Osteocyte (in vitro differentiated cells): ENCODE measurements around the gene GNAL. TPM values are rescaled to one million over a fixed set of nuclear protein-coding genes. Genes with fewer than 3 reads are reported as not detected.

Source experiments
- DNase-seq: peaks from one replicate; pipeline ENCODE4 v3.0.0; 2021; ENCODE audit warnings: mixed read lengths; ENCODE audit not compliant: unreplicated experiment; ENCODE audit errors: extremely low spot score
- H3K27ac Mint-ChIP-seq: one replicate; pipeline ENCODE4 v1.8.0; 2021; ENCODE audit warnings: mild to moderate bottlenecking, mixed read lengths; ENCODE audit not compliant: unreplicated experiment
- H3K27me3 Mint-ChIP-seq: one replicate; pipeline ENCODE4 v1.8.0; 2021; ENCODE audit warnings: mixed read lengths; ENCODE audit not compliant: unreplicated experiment
- H3K36me3 Mint-ChIP-seq: one replicate; pipeline ENCODE4 v1.8.0; 2021; ENCODE audit warnings: mixed read lengths; ENCODE audit not compliant: unreplicated experiment
- H3K4me1 Mint-ChIP-seq: one replicate; pipeline ENCODE4 v1.8.0; 2021; ENCODE audit warnings: mixed read lengths; ENCODE audit not compliant: unreplicated experiment
- H3K4me3 Mint-ChIP-seq: one replicate; pipeline ENCODE4 v1.8.0; 2021; ENCODE audit warnings: mild to moderate bottlenecking, moderate library complexity, mixed read lengths; ENCODE audit not compliant: unreplicated experiment
- H3K9me3 Mint-ChIP-seq: one replicate; pipeline ENCODE4 v1.8.0; 2021; ENCODE audit warnings: mixed read lengths; ENCODE audit not compliant: unreplicated experiment
- CTCF ChIP-seq: fragments of 200-600 bp; sonication (generic); IDR thresholded peaks from 2 replicates; pipeline ENCODE4 v1.5.0; 2021; ENCODE audit warnings: antibody characterized with exemption, mild to moderate bottlenecking, moderate library complexity
- total RNA-seq: library from RNA; stranded (reverse); gene quantifications from 2 replicates; pipeline ENCODE4 v1.2.1, GENCODE V29; 2021

GNAL gene
- total RNA-seq, 1 donor from 2014 or later, result 1.2 TPM

- Mint-ChIP-seq H3K4me3 (no peak overlapping the region), H3K4me1 (peaks cover 6% of the 10 kb centered on the region), H3K27me3 (peaks cover 32% of the 10 kb centered on the region), H3K9me3 (peaks cover 4% of the 10 kb centered on the region), H3K27ac (no peak overlapping the region), H3K36me3 (no peaks in the 10 kb centered on the region)
- DNase-seq, result no peak
- no peak for TF ChIP-seq CTCF
Observed at GRCh38 chr18:11802586-11802985, 113.5 kb downstream of the GNAL start.

DNA sequence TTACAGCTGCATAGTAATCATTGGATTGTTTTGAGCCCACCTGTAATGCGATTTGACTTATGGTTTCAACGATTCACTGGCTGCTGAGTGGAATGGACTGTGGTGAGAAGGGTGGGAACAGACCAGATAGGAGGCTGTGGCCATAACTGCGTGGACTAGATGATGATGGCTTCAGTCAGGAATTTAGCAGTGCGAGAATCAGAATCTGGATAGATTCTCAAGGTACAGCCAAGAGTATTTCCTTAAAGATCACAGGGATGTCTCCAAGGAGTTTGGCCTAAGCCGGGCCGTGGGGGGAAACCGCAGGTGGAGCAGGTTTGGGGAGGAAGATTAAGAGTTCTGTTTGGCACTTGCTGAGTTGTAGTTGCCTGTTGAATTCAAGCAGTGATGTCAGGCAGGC lies 118.2 kb downstream of the GNAL start:
- no peak overlapping the region for H3K27ac Mint-ChIP-seq
- no peak for DNase-seq
- no peaks in the 10 kb centered on the region for H3K36me3 Mint-ChIP-seq
- no peak for TF ChIP-seq CTCF
- H3K4me1 Mint-ChIP-seq, result peaks cover 8% of the 10 kb centered on the region
- H3K27me3 Mint-ChIP-seq, result peaks cover 8% of the 10 kb centered on the region
- H3K9me3 Mint-ChIP-seq, result peaks cover 4% of the 10 kb centered on the region
- no peak overlapping the region for H3K4me3 Mint-ChIP-seq

DNA sequence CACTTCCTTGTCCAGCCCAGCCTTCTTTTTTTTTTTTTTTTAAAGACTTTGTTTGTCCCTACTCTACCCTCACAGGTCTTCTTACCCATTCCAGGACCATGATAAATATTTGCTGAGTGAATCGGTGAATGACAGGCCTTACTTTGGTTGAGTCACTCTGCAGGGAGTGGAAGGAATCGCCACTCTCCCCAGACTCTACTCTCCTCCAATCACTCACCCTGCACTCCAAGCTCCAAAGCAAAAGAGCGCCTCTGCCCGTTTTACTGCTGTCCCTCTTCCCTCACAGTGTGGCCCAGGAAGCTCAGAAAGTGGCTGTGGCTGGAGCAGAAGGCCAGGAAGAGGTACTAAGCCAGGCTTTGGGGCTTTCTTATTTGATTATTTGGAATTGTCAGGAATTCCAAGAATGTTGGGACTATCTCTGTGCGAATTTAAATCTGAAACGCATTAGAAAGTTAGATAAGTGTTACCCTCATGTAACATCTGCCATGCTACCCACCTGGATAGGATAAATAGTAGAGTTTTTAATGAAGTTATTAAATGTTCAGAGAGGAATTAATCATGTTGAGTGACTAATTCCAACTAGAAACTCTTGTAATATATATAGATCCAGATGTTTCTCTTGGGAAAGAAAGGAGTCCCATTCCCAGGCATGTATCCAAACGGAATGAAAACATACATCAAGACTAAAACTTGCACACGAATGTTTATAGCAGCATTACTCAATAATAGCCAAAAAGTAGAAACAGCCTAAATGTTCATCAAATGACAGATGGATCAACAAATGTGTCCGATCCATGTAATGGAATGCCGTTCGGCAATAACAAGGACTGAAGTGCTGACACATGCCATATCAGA lies 119.2 kb downstream of the GNAL start:
- Mint-ChIP-seq H3K36me3 (no peaks in the 10 kb centered on the region), H3K4me1 (peaks cover 8% of the 10 kb centered on the region), H3K27me3 (no peaks in the 10 kb centered on the region), H3K4me3 (no peak overlapping the region), H3K27ac (no peak overlapping the region), H3K9me3 (peaks cover 4% of the 10 kb centered on the region)
- DNase-seq, result no peak
- no peak for TF ChIP-seq CTCF

DNA sequence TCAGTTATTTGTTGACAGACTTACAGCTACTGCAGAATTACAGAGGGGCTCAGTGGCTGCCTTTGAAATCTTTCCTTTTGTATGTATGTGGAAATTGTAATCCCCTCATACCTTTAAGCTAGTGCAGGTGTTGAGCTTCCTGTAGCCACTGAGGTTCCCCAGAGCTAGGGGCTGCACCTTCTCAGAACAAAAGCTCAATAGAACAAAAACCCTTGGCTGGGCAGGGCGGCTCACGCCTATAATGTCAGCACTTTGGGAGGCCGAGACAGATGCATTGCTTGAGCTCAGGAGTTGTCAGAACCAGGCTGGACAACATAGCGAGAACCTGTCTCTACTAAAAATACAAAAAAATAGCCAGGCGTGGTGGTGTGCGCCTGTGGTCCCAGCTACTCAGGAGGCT lies 120.8 kb downstream of the GNAL start:
- peaks cover 8% of the 10 kb centered on the region for H3K4me1 Mint-ChIP-seq
- H3K9me3 Mint-ChIP-seq, result peaks cover 4% of the 10 kb centered on the region
- TF ChIP-seq CTCF, result no peak
- H3K27ac Mint-ChIP-seq, result no peak overlapping the region
- H3K36me3 Mint-ChIP-seq, result no peaks in the 10 kb centered on the region
- DNase-seq, result no peak
- peaks cover 5% of the 10 kb centered on the region for H3K27me3 Mint-ChIP-seq
- no peak overlapping the region for H3K4me3 Mint-ChIP-seq

DNA sequence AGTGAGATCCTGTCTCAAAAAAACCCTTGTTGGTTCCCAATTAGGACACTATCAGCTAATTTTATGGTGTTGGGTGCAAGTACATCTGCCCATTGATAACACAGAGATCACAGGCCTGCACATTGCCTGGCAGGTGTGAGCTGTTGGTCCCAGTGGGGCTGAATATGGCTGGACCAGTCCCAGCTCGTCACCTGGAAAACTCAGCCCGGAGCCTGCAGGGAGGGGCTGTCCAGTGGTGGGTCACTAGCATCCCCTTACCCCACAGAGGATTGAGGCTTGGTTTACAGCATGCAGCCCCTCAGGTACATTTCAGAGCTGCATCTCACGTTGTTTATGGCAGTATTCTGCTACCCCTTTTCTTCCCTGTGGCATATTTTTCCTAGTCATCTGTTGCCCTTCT lies 121.3 kb downstream of the GNAL start:
- H3K27ac Mint-ChIP-seq, result no peak overlapping the region
- no peak for TF ChIP-seq CTCF
- peaks cover 4% of the 10 kb centered on the region for H3K9me3 Mint-ChIP-seq
- H3K27me3 Mint-ChIP-seq, result peaks cover 10% of the 10 kb centered on the region
- H3K4me1 Mint-ChIP-seq, result peaks cover 8% of the 10 kb centered on the region
- no peak overlapping the region for H3K4me3 Mint-ChIP-seq
- DNase-seq, result no peak
- H3K36me3 Mint-ChIP-seq, result no peaks in the 10 kb centered on the region
